GM19397 (cell line): ENCODE data around the gene ABCA6.
"Not testable (repeated sequence)": the region's sequence is repeated elsewhere in the genome, so short reads cannot be mapped to it uniquely, and the experiment has no call there.

ENCODE experiments used
- ATAC-seq: cut with Tn5 transposase; IDR thresholded peaks from one replicate; pipeline ENCODE4 v1.9.1; 2021; ENCODE audit warnings: mild to moderate bottlenecking, moderate library complexity; ENCODE audit not compliant: unreplicated experiment

ABCA6 gene

DNA sequence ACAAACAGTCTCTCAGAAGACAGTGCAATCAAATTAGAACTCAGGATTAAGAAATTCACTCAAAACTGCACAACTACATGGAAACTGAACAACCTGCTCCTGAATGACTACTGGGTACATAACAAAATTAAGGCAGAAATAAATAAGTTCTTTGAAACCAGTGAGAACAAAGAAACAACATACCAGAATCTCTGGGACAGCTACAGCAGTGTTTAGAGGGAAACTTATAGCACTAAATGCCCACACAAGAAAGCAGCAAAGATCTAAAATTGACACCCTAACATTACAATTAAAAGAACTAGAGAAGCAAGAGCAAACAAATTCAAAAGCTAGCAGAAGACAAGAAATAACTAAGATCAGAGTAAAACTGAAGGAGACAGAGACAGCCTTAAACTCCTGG, 68.3 kb downstream of the ABCA6 start:
- not testable (repeated sequence) for ATAC-seq

GRCh38 chr17:69072803-69073256, 68.9 kb downstream of the ABCA6 start:
- ATAC-seq, result not testable (repeated sequence)

DNA sequence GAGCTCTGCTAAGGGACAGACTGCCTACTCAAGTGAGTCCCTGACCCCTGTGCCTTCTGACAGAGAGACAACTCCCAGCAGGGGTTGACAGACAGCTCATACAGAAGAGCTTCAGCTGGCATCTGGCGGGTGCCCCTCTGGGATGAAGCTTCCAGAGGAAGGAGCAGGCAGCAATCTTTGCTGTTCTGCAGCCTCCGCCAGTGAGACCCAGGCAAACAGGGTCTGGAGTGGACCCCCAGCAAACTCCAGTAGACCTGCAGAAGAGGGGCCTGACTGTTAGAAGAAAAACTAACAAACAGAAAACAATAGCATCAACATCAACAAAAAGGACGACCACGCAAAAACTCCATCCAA, 70.5 kb downstream of the ABCA6 start:
- not testable (repeated sequence) for ATAC-seq

- not testable (repeated sequence) for ATAC-seq
These were observed 71.1 kb downstream of the ABCA6 start for GRCh38 chr17:69070378-69071232.

GRCh38 chr17:69069226-69069750, 72.4 kb downstream of the ABCA6 start:
- no peak for ATAC-seq

DNA sequence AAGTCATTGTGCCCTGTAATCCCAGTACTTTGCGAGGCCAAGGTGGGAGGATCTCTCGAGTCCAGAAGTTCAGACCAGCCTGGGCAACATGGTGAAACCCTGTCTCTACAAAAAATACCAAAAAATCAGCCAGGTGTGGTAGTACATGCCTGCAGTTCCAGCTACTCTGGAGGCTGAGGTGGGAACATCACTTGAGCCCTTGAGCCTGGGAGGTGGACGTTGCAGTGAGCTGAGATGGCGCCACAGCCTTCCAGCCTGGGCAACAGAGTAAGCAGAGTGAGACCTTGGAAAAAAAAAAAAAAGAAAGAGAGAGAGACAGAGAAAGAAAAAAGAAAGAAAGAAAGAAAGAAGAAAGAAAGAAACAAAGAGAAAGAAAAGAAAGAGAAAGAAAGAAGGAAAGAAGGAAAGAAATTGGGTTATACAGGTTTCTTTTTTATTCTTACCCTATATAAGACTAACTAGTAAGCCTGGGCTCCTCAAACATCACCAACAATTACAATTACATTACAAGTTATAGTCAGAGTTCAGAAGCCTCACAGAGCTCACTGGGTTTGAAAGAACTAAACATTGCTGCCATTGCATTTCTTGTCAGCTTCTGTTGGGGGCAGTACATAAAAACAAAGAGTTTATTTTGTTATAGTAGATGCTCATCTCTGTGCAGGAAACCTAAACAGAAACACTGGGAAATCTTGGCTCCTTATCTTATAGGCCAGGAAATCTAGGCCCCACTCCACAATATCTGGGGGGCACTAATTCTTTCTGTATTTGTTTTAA, 74.2 kb downstream of the ABCA6 start:
- no peak for ATAC-seq

DNA sequence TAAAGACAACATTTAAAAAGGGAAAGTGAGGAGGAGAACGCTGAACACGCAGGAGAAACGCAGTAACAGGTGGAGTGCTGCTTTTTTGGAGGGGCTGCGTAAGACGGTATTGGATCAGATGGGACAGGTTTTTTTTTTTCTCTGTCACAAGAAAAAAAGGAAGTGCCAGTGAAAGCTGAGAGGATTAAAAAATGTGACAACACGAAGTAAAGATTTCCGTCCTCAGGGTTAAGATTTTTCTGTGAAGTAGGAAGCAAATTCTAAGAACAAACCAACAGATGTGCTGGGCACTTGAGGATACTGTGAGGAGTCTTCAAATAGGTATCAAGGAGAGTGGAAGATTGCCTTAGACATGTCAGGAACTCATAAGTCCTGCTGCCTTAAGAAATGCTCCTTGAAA, 75.2 kb downstream of the ABCA6 start:
- no peak for ATAC-seq

DNA sequence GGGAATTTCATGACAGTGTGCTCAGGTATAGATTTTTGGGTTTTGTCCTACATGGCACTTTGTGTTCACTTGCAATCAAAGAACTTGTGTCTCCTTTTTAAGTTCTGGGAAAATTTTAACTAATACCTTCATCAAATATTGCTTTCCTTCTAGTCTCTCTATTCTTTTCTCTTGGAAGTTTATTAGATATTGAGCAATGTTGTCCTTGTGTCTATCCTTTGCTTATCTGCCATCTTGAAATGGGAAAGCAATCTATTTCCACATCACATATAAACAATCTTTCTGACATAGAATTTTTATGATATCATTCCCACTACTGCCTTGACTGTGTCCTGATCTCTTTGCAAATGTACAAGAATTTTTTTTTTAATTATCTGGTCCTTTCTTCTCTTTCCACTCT, 76.6 kb downstream of the ABCA6 start:
- no peak for ATAC-seq

- no peak for ATAC-seq
These were observed 77.2 kb downstream of the ABCA6 start for GRCh38 chr17:69064476-69064875.

DNA sequence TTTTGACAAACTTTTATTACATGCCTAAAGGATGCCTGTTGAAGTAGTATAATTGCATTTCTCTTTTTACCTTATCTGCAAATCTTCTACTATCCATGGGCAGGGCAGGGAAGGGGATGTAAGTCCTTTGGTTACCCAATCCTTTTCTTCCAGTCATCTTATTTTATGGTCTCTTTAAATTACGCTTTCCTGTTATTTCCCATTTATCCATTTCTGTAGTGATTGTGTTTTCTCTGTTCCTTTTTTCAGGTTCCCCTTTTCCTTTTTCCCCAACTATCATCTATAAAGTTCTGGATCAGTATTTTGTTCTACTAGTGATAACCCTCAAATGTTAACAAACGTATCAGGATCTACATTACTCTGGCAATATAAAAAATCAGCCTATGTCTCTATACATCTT, 77.7 kb downstream of the ABCA6 start:
- ATAC-seq, result no peak

DNA sequence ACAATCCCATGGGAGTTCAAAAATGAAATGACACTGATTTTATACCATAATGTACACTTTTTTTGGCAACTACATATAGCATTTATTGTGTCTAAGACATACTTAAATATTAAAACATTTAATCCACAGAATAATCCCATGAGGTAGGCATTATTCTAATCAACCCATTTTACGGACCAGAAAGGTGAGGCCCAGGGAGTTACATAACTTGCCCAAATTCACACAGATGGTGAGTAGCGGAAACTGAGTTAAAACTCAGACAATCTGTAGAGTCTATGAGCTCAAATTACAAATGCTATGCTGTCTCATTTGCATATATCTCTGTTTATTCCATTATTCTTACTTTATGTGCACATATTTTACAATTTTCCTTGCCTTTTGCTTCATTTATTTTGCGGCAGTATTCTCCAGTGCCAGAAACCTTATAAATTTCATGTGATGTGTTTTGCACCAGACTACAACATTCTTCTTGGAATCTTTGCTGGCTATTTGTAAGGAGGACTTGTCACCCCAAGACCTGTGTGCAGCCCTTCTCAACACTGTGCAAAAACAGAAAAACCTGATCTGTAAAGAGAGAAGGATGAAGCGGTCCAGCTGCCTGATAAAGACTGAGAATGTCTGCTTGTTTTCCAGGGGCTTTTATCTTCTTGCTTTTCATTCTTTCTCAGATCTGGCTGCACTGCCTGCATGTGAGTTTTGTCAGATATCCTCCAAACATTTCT, 78.7 kb downstream of the ABCA6 start:
- ATAC-seq, result no peak

- no peak for ATAC-seq
These were observed 79.8 kb downstream of the ABCA6 start for GRCh38 chr17:69061721-69062556.

DNA sequence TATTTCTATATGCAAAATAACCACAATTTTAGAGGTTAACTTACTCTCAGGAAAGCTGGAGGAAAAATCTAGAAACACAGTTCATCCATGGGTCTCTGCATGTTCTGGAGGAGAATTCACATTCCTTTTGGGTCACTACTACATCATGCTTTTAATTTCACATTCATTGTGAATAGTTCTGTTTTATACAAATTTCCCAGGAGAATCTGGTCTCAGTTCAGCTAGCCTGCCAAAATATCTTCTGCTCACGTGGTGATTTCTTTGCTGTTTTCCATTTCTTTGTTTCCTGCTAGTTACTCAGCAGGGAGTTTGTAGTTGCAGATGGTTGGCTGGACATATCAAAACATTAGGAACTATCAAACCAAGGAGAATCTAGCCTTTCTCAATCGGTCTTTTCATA, 80.9 kb downstream of the ABCA6 start, which contains the start of gene ABCA9:
ABCA9 (minus strand) TSS at position 106 of the 400 bp plus-strand sequence. CDS start 9,801 bp downstream, outside the sequence.
- ATAC-seq, result no peak

DNA sequence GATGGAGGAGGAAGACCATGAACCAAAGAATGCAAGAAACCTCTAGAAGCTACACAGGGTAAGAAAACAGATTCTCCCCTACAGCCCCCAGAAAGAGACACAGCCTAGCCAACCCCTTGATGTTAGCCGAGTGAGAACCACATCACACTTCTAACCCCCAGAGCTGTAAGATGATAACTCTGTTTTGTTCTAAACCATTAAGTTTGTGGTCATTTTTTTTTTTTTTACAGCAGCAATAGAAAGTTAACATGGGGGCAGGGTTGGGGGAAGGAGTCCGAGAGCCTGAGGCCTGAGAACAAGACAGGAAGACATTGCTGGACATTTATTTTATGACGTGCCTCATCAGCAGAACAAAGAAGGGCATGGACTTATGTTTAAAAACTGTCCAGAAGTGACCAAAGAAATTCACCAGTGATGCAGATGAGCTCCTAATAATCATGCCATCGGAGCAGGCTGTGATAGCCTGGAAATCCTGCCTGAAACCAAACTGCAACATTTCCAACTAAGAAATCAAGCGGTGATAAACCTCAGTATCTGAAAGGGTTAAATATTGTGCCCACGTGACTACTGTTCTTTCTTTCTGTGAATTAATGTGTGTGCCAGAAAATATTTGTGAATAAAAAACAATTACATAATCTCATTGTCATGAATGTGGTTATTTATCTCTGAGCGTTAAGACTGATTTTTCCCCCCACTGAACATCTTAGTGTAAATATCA, 82.1 kb downstream of the ABCA6 start:
- no peak for ATAC-seq

GRCh38 chr17:69058165-69058564, 83.5 kb downstream of the ABCA6 start:
- no peak for ATAC-seq

DNA sequence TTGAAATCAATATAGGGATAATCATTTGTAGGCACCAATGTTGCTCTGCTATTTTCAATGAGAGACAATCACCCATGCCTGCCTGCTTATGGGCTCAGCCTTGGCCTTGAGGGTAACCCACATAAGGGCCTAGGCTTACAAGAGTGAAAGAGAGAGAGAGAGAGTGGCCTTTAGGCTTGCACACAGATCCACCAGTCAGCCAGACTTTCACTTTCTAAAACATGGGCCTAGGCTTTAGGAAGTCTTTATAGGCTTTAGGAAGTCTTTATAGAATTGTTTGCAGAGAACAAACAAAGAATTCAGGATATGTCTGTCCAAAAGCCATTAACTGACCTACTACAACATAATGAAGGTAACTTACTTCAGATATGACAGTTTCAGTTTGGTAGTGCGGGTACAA, 84.4 kb downstream of the ABCA6 start:
- ATAC-seq, result no peak

DNA sequence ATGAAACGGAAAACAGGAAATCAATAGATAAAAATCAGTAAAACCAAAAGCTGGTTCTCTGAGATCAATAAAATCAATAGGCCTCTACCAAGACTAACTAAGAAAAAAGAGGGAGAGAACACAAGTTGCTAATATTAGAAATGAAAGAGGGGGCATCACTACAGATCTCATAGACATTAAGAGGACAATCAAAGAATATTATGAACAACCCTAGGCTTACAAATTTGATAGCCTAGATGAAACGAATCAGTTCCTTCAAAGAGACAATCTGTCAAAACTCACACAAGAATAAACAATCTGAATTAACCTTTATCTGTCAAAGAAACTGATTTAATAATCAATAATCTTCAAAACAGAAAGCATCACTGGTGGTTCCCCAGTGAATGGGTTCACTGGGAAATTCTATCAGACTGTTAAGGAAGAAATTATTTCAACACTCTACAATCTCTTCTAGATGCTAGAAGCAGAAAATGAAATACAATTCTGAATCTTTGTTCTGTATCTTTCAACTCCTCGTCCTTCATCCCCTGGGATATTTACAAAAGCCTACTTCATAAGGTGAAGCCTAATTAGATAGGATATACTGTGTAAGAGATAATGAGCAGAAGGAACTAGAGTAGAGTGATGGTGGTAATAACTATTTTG, 85.4 kb downstream of the ABCA6 start:
- no peak for ATAC-seq

- ATAC-seq, result no peak
These were observed 86.4 kb downstream of the ABCA6 start for GRCh38 chr17:69055334-69055733.
